GM13977 (cell line): ENCODE results near the gene ODAD2.

ENCODE experiments used
- DNase-seq: peaks from one replicate; pipeline ENCODE4 v3.0.0; 2012; ENCODE audit warnings: low spot score
- CTCF ChIP-seq: IDR thresholded peaks from 2 replicates; pipeline ENCODE4 v1.5.1; 2012; ENCODE audit warnings: mild to moderate bottlenecking, control low read depth; ENCODE audit not compliant: insufficient read depth; ENCODE audit errors: extremely low read depth, missing control alignments
- in situ Hi-C: fragments of 300-500 bp; cut with MboI; formaldehyde crosslinking; loops from one replicate; pipeline ENCODE4 v1.12.0; 2022; ENCODE audit warnings: low sequenced_read_pairs, low pct_unique_long_range_greater_than_20kb, mixed read lengths, inconsistent platforms; ENCODE audit not compliant: unreplicated experiment

ODAD2 gene

GRCh38 chr10:27998954-27999275 is at the start of gene ODAD2:
Gene ODAD2 (minus strand): TSS chr10:27999079. CDS start chr10:27995142, 3,937 bp downstream.
- in situ Hi-C loops, result no loop called here
- TF ChIP-seq CTCF, result no peak
- no peak for DNase-seq

- DNase-seq, result no peak
- in situ Hi-C loops, result no loop called here
- no peak for TF ChIP-seq CTCF
Measured at GRCh38 chr10:28047061-28047460, 48.2 kb upstream of the ODAD2 start.

- no peak for DNase-seq
- no peak for TF ChIP-seq CTCF
- in situ Hi-C loops, result no loop called here
Measured at GRCh38 chr10:28046579-28046978, 47.7 kb upstream of the ODAD2 start.

- DNase-seq, result no peak
- no peak for TF ChIP-seq CTCF
- in situ Hi-C loops, result no loop called here
Measured at GRCh38 chr10:28043941-28044340, 45.1 kb upstream of the ODAD2 start.

- no peak for DNase-seq
- TF ChIP-seq CTCF, result no peak
- in situ Hi-C loops, result no loop called here
Measured at GRCh38 chr10:28036587-28036986, 37.7 kb upstream of the ODAD2 start.

GRCh38 chr10:28020993-28021982 is 22.4 kb upstream of the ODAD2 start:
- no peak for DNase-seq
- TF ChIP-seq CTCF, result no peak
- in situ Hi-C loops, result no loop called here
